Occipital lobe (tissue), 2 donors: ENCODE measurements around the gene FILIP1. TPM values are rescaled to one million over a fixed set of nuclear protein-coding genes. Genes with fewer than 3 reads are reported as not detected.

ENCODE experiments used
- DNase-seq: peaks from one replicate; lab custom pipeline; 2025; lab: John Stamatoyannopoulos, UW
- total RNA-seq: library from RNA; depleted of rRNA; stranded (reverse); fragments of >200 nt; gene quantifications from one replicate; pipeline ENCODE4 v1.2.3, GENCODE V29; 2014

The FILIP1 gene
- total RNA-seq, 1 donor from 2014 or later = 4.5 TPM

DNA sequence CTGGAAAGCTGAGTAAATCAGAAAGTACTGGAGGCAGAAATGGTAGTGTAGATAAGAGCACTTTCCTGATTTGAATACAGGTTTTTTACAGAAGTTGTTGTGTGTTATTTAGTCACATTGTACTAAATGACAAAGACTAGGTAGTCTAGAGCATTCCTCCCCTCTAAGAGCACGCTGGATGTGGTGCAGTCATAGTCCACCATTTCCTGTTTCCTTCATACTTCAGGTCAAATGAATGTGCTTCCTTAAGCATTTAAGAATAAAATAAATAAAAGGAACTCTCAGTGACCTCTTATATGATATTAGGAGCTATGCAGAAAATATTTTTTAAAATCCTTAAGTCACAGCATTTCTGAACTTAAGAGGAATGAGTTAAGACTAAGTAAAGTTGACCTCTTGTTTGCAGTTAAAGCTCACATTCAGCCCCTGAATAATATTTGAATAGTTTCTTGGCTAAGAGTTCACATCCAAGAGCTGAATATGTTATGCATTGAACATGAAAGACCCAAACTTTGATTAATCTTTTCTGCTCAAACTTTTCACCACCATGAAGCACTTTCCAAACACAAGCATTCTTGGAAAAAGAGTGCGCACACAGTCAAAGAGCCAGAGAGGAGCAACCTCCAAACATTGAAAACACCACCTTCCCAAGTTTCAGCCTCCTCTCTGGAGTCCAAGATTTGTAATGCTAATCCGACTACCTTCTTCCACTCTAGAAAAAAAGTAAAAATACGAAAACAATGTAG is 155.6 kb downstream of the FILIP1 start:
- no peak for DNase-seq

DNA sequence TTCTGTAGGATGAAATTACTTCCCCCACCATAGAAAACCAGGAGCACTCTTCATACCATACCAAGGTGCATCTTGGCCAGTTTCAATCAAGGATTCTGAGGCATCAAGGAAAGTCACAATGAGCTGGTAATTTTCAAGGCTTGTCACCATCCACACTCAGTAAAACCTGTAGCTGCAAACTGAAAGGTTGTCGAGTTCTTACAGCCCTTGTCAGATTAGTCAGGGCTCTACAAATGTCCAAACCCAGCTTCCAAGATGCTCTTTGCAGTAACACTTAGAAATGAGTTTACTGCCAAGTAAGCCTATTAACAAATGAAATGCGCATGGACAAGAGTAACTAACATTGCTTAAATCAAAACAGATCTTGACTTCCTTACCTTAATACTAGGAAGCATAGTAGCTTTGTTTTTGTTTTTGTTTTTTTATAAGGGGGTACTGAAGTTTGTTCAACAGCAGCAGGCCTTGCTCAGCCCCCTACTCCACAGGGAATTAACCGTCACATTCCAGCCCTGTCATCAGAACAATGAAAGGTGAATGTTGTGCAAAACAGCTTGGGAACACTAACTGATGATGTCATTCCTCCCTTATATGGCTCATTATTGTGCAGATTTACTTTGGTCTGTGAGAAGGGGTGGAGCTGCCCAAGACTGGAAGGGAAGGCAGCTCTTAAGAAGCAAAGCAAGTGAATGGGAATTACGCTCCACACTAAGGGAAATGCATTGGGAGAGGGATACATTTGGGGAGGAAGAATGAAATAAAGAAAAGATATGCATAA is 159.1 kb downstream of the FILIP1 start:
- no peak for DNase-seq

DNA sequence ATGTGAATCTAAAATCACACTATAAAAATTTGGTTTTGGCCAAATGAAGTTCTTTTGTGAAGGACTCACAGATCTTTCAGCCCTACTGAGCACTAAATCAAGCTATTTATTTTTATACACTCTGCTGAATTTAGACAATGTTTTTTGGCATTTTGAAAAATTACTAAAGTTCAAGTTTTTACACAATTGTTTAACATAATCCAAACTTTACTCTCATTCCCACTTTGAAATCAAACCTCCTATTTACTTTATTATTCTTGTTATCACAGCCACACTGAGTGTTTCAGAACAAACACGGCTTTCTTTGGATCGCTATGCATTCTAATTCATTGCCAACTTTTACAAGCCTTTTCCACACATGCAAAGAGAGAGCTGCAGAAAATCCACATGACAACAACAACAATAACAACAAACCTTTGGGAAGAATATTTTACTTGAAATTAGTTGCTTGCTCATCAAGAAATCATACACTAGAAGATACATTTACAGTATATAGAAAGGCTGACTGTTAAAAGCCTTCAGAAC is 159.9 kb downstream of the FILIP1 start:
- DNase-seq = no peak

DNA sequence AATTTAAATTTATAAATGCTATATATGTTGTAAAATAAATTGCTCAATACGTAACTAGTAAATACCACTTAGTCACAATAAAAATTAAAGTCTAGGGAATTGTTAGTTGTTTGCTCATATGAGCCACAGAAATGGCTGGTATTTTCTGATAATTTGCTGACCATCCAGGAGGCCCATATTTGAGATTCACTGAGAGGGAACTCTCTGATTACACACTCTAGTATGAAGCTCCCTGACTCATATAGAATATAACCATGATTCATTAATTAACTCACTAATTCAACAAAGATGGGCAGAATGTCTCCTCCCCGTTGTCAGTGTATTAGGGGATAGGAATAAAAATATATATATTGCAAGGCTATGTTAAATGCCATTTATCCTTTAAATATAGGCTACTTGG is 162.4 kb downstream of the FILIP1 start:
- no peak for DNase-seq

DNA sequence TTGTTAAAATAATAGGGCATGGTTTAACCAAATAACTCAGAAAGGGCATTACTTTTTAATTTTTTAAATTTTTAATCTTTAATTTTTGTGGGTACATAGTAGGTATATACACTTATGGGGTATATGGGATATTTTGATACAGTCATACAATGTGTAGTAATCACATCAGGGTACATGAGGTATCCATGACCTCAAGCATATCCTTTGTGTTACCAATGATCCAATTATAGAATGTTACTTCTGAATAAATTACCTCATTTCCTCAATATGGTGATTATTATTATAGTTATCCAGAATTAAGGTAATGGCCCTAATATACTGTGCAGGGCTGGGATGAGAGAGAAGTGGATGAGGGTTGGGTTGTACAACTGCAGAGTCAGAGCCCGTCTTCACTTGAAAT is 163.9 kb downstream of the FILIP1 start:
- no peak for DNase-seq

DNA sequence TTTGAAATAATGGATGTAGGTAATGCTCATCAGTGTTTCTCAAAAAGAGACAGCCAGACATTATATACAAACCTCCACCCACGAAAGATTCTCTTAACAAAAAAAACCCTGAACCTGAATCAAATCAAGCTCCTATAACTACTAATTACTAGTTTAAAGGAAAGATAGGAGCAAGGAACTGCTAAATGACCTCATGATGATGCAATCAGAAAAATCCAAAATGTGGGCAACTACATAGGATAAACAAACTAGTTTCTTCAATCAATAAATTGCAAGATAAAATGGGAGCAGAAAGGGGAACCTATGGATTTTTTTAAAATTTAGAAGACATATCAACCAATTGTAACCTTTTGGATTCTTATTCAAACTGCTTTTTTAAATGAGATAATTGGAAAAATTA is 165.8 kb downstream of the FILIP1 start:
- no peak for DNase-seq

DNA sequence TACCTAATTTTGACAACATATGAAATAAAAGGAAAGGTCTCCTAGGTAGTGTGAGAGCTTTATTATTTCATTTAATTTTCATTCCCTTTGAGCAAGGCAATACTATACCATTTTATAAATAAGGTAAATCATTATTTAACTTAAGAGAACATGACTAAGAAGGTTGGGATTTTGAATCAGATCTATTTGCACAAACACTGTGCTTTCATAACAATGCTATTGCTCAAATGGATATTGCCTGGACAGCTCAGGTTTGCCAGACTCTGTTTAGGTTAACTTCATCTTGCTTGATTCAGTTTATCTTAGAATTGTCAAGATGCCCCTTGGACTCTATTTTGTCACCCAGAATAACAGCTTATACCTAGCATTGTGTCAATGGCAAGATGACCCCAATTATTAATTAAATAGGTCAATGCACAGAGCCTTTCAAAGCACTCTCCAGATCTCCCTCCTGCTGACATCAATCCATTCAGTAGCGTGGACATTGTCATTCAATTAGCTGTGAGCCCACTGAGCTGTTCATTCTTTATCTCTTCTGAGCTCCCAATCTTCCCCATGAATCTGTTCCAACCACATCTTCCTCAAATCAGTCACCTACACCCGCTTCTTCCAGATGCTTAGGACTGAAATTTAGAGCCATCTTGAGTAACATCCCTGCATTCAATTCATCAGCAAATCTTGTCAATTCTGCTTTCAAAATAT is 166.9 kb downstream of the FILIP1 start:
- DNase-seq = no peak

DNA sequence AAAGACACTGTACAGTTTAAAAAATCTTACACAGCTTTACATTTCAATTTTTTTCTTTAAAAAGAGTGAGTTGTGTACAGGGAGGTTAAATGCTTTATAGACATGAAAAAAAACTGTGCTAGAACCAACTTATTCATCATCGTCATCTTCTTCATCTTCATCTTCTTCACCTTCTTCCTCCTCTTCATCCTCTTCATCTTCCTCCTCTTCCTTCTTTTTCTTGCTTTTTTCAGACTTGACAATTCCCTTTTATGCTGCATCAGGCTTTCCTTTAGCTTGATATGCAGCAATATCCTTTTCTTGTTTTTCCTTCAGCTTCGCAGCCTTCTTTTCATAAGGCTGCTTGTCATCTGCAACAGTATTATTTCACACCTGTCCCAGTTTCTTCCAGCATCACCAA is 174.7 kb downstream of the FILIP1 start:
- DNase-seq = no peak

DNA sequence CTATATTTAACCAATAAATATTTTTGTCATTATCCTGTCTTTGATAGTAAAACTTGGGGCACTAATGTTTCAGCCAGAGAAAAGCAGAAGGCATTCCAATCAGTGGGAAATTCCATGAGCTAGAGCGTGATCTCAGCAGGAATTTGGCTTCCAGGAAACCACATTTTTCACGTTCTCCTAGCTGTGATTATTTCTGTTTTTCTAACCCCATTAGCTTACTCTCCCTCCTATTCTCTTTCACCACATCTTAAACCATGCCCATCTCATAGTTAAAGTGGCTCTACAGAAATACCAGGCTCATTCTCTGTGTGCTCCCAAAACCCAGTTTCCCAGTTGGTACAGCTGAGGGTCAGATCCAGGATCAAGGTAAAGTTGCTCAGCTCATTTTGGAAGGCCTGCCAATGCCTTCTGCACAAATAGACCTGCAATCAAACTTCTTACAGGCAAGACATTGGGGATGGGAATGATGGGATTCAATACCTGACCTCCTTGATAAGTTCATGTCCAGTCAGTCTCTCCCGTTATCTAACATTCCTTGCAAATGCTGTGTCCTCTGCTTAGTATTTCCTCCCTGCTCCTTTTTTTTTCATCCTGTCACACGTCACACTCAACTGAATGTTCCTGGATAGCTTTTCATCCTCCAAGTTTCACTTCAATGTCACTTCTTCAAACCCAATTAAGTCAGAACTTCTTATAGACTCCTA is 175.9 kb downstream of the FILIP1 start:
- no peak for DNase-seq

DNA sequence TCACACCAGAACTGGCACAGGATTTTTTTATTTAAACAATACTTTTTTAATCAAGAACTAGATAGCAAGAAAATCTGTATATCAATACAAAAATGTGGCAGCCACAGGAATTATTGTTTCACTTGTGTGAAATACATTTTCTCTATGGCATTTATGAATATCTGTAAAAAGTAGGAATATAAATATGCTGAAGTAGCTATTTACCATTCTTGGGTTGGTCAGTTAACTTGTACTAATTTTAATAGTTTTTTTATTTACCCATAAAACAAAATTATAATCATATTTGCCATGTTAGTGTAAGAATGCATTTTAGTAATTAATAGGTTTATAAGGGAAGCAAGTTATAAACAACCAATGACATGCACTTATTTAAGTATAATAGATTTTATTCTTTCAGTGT is 177.6 kb downstream of the FILIP1 start:
- DNase-seq = no peak

DNA sequence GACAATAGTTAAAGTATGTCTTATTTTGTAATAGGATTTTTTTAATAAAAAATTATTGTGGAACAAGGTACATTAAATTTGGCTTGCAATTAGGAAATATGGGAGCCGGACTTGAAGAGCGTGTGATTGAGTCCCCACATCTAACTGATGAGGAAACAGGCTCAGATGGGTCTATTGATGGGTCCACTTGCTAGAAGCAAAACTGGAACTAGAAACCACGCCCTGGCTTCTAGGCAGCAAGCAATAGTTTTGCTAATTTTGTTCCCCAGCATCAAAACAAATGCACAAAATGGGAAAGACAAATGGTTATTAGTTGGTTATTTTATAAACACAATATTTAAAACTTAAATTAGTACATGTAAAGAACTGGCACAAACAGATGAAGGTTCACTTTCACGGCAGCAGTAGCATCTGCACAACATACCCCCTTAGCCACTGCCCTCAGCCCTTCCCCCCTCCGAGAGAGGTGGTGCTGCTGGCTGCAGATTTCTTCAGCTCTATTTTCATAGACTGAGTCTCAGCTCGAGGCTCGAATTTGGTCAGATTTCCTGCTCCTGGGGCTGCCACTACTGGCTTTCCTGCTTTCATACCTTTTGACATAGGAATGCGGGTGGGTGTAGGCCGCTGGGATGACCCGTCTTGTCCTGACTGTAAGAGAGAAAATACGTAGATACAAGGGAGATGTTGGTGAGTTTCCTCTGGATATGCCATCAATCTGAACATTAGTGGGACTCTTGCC is 185.2 kb downstream of the FILIP1 start:
- no peak for DNase-seq

DNA sequence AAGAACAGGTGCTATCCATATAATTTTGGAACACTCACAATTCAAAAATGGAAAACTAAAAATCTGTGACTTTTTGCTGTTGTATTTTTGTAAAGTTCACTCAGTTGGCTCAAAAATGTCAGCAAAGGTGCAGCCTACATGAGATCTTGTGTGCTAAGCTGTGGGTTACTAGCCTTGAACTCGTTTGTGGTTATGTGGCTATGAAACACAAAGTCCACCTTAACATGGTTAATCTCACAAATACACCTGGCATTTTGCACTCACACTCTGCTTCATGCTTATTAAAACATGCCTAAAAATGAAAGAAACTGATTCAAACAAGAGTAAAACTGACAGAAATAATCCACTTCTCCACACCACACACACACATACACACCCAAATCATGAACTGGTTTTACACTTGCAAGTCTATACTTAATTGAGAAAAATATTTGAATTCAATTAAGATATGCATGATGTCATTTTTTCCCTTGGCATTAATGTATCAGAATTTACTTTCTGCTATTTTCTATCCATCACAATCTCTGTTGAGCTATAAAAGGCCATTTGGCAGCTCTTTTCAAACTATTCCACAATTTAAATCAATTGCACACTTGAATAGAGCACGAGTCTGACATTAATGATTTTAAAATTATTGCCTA is 186.1 kb downstream of the FILIP1 start:
- DNase-seq = no peak

DNA sequence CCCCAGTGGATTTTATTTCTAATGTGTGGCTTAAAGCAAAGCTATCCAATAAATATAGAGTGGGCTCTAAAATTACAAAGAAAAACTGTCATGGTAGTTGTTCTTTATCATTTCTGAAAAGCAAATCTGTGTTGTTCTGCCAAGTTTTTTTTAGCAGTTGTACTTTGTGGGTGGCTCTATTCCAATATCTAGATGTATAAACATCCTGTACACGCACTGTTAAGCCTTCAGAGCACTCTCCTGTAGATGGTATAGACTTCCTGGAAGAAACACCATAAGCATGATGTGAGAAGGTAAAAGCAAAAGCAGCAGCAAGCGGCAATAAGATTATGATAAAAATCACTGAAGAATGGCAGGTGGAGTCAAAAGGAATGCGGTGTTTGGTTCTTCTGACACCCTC is 187.5 kb downstream of the FILIP1 start:
- DNase-seq = no peak

DNA sequence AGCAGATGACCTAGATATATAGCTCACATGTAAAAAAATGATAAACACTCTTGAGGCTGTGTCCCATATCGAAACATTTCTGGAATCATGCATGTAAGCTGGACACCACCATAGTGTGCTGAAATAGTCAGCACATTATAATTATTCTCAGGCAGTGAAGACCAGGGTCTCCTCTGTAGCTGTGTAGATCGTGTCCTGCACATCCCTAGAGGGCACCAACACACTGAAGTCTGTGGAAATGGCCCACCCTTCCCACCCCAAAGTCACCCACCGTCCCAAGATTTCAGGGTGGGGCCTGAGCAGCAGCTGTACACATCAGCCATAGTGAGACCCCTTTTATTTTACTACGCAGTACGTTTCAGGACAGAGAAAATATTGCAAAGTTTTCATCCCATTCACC is 188.0 kb downstream of the FILIP1 start:
- DNase-seq = no peak

DNA sequence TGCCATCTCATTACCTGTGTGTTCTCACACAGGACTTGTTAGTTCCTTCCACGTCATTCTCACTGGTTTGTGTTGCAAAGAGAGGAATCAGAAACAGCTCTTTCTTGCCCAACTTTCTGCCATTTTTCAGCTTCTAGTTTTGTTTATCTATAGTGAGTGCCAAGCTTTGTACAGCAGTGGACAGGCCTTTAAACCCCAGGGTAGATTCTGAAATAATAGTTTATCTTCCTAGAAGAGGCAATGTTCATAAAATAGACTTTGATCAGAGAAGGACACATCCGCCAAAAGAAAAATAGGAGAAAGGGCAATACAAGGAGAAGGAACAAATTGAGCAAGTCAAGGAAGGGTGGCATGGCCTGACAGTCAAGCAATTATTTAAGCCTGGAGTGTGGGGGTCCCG is 191.3 kb downstream of the FILIP1 start:
- DNase-seq = no peak

DNA sequence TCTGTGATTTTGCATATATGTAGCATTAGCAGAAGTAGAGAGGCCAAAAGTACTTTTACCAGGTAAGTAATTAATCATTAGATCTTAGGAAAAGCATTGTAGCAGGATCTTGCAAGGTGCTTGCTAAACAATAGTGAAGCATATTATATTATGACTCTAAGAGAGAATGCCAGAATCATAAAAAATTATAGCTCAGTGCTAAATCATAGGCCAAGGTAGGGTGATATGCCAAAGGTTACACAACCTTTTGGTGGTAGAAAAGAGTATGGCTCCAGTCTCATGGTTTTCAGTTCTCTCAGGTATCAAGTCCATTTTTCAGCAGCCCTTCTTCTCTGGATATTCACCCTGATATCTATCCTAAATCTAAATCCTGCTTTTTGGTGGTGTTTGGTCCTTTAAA is 192.1 kb downstream of the FILIP1 start:
- DNase-seq = no peak

DNA sequence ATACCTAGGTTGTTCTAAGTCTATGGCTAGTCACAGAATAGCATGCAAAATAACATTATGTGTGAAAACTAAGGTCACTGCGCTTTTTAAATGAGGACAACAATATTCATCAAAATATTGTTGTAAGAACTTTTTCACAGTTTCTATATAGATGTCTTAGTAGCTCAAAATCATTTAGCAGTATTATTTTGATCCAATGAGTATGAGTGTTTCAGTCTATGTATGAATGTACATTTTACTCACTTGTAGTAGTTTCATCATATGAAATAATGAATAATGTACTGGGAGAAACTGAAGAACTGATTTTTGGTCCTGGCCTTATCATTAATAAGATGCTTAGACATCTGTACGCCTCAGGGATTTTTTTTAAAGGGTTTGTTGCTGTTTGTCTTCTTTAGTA is 192.5 kb downstream of the FILIP1 start:
- no peak for DNase-seq

DNA sequence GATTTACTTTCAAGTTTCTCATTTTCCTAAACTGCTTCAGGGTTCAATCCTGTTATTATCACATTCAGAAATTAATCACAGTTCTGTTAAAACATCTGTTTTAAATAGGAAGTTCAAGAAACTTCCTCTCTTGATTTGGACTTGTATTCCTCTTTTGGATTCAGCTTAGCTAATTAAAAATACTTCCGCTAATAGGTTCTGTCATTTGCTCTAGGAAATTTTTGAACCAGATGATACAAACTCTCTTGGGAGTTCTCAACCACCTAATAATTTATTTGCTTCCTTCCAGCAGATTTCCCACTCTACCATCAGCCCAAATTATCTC is 193.1 kb downstream of the FILIP1 start:
- no peak for DNase-seq

DNA sequence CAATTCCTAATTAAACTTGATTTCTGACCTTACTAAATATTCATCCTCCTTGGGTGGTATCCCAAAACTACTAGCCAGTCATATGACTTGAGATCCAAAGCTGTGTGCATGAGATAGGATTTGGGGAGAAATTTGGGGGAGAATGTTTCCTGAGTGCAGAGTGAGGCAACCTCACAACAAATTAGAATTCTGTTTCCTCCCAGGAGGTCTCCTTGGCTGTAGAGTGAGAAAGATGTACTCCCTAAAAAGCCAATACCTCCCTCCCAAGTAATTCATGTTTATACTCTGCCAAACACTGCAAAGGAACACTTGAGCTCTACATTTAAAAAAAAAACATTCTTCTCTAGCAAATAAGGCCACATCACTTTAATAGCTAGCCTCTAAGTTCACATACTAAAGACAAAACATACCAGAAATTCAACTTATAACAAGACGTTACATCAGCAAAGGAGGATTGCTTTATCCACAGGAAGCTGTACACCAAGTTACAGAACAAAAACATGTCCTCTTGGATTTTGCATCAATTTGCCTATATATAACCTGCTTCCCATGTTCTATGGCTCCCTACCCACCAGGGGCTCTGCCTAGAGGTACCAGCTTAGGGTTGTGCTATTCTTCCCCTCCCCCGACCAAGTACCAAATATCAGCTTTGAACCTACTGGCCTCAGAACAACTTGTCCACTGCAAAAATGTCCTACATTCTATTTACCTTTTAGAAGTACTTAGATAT is 193.6 kb downstream of the FILIP1 start:
- no peak for DNase-seq
